H1 (cell line): Measurements from ENCODE around the gene EGFR. TPM values are rescaled to one million over a fixed set of nuclear protein-coding genes. Genes with fewer than 3 reads are reported as not detected.

Experiments
- CTCF ChIA-PET: fragments of 300-600 bp; sonication (Branson Sonifier 250); formaldehyde crosslinking; loops from one replicate; lab custom pipeline; 2021; ENCODE audit not compliant: partially characterized antibody; lab: Charles Lee
- POLR2A ChIA-PET: fragments of 300-600 bp; sonication (Branson Sonifier 250); formaldehyde crosslinking; loops from one replicate; lab custom pipeline; 2021; ENCODE audit warnings: inconsistent platforms; ENCODE audit not compliant: partially characterized antibody; lab: Charles Lee
- DNase-seq, 2 experiments: peaks; one replicate each; pipeline versions ENCODE4 v3.0.0 to v3.0.0-alpha.2; 2010 to 2022; ENCODE audit warnings: low spot score in 2 of 2, low read depth in 1 of 2, mixed read lengths in 1 of 2
- FAIRE-seq: peaks from 2 replicates; lab custom pipeline; 2011; peaks lifted over from hg19 to GRCh38; lab: Jason Lieb, UNC
- H2AFZ ChIP-seq: 2 replicates; pipeline ENCODE4 v1.8.1; 2012; ENCODE audit warnings: low read length, inconsistent platforms
- H2AK5ac ChIP-seq: 2 replicates; pipeline ENCODE4 v1.6.1; 2013; ENCODE audit warnings: low read depth, low read length
- H2BK120ac ChIP-seq: replicated peaks from 2 replicates; pipeline ENCODE3; 2013; ENCODE audit warnings: low read depth, low read length, inconsistent platforms
- H2BK12ac ChIP-seq: 2 replicates; pipeline ENCODE4 v1.6.1; 2013; ENCODE audit warnings: low read depth, low read length
- H2BK15ac ChIP-seq: 2 replicates; pipeline ENCODE4 v1.6.1; 2013; ENCODE audit warnings: low read length
- H2BK20ac ChIP-seq: 2 replicates; pipeline ENCODE4 v1.6.1; 2013; ENCODE audit warnings: low read length
- H2BK5ac ChIP-seq: 2 replicates; pipeline ENCODE4 v1.6.1; 2013; ENCODE audit warnings: low read depth, low read length
- H3K14ac ChIP-seq: 2 replicates; pipeline ENCODE4 v1.6.1; 2013; ENCODE audit warnings: inconsistent platforms; ENCODE audit not compliant: insufficient read length
- H3K18ac ChIP-seq: 2 replicates; pipeline ENCODE4 v1.6.1; 2013; ENCODE audit warnings: low read length; ENCODE audit errors: extremely low read depth
- H3K23ac ChIP-seq: 2 replicates; pipeline ENCODE4 v1.6.1; 2013; ENCODE audit warnings: inconsistent platforms; ENCODE audit not compliant: insufficient read length
- H3K23me2 ChIP-seq: 2 replicates; pipeline ENCODE4 v1.6.1; 2013; ENCODE audit warnings: low read depth, low read length
- H3K27ac ChIP-seq: 2 replicates; pipeline ENCODE4 v1.6.1; 2011; ENCODE audit warnings: low read depth, low read length, inconsistent platforms
- H3K27me3 ChIP-seq, 4 experiments: replicated peaks in 1 of 4; 1 replicate in 1 of 4; 2 replicates in 3 of 4; pipeline versions ENCODE4 v1.6.1 to v1.8.1; 2011 to 2013; ENCODE audit warnings: low read length in 3 of 4, mild to moderate bottlenecking in 3 of 4, inconsistent platforms in 2 of 4, mixed read lengths in 2 of 4, moderate library complexity in 1 of 4; ENCODE audit not compliant: control insufficient read depth in 3 of 4, insufficient read depth in 3 of 4; ENCODE audit errors: extremely low read depth in 1 of 4
- H3K36me3 ChIP-seq, 4 experiments: 2 replicates each; pipeline versions ENCODE4 v1.6.1 to v1.8.1; 2011 to 2013; ENCODE audit warnings: mild to moderate bottlenecking in 4 of 4, low read length in 3 of 4, moderate library complexity in 2 of 4, control low read depth in 1 of 4, inconsistent platforms in 1 of 4; ENCODE audit not compliant: insufficient read depth in 4 of 4, control insufficient read depth in 2 of 4
- H3K4ac ChIP-seq: replicated peaks from 2 replicates; pipeline ENCODE3; 2013; ENCODE audit warnings: low read length, low read depth, mixed read lengths, inconsistent platforms; ENCODE audit not compliant: insufficient read length
- H3K4me1 ChIP-seq, 4 experiments: replicated peaks in 1 of 4; 1 replicate in 1 of 4; 2 replicates in 3 of 4; pipeline versions ENCODE4 v1.6.1 to v1.8.1; 2011 to 2013; ENCODE audit warnings: low read length in 3 of 4, inconsistent platforms in 2 of 4, mixed read lengths in 1 of 4; ENCODE audit not compliant: insufficient read depth in 4 of 4, control insufficient read depth in 3 of 4
- H3K4me2 ChIP-seq, 2 experiments: 2 replicates each; pipeline versions ENCODE4 v1.6.1 to v1.8.1; 2011 to 2013; ENCODE audit warnings: low read depth in 2 of 2, low read length in 2 of 2, control low read depth in 1 of 2, inconsistent platforms in 1 of 2, mild to moderate bottlenecking in 1 of 2; ENCODE audit not compliant: insufficient read depth in 1 of 2
- H3K4me3 ChIP-seq, 4 experiments: fragments of 200-600, 300-600 bp in 1 of 4; sonication (generic), shearing (Covaris generic), sonication (Bioruptor Twin) in 1 of 4; 2 replicates each; pipeline versions ENCODE4 v1.5.1 to v1.8.1; 2011 to 2016; ENCODE audit warnings: low read length in 4 of 4, low read depth in 3 of 4, control low read depth in 2 of 4, inconsistent platforms in 2 of 4, mild to moderate bottlenecking in 2 of 4, mixed read lengths in 1 of 4, moderate library complexity in 1 of 4; ENCODE audit not compliant: insufficient read depth in 2 of 4; ENCODE audit errors: extremely low read depth in 1 of 4
- H3K56ac ChIP-seq: replicated peaks from 2 replicates; pipeline ENCODE3; 2013; ENCODE audit warnings: low read depth, mild to moderate bottlenecking, mixed read lengths, low read length, inconsistent platforms; ENCODE audit not compliant: insufficient read length
- H3K79me1 ChIP-seq: 2 replicates; pipeline ENCODE4 v1.6.1; 2013; ENCODE audit warnings: low read depth, low read length, control low read depth
- H3K79me2 ChIP-seq, 2 experiments: 2 replicates each; pipeline versions ENCODE4 v1.6.1 to v1.8.1; 2012 to 2013; ENCODE audit warnings: low read length in 2 of 2, mild to moderate bottlenecking in 2 of 2, inconsistent platforms in 1 of 2; ENCODE audit not compliant: insufficient read depth in 2 of 2, control insufficient read depth in 1 of 2
- H3K9ac ChIP-seq, 4 experiments: replicated peaks in 1 of 4; 1 replicate in 1 of 4; 2 replicates in 3 of 4; pipeline versions ENCODE4 v1.6.1 to v1.8.1; 2011 to 2013; ENCODE audit warnings: low read depth in 3 of 4, low read length in 3 of 4, control low read depth in 2 of 4, mild to moderate bottlenecking in 2 of 4, moderate library complexity in 2 of 4, inconsistent platforms in 1 of 4; ENCODE audit errors: extremely low read depth in 1 of 4
- H3K9me3 ChIP-seq, 2 experiments: 2 replicates each; pipeline versions ENCODE4 v1.6.1 to v1.8.1; 2012 to 2013; ENCODE audit warnings: mild to moderate bottlenecking in 2 of 2, moderate library complexity in 2 of 2, control low read depth in 1 of 2, inconsistent platforms in 1 of 2, low read depth in 1 of 2, low read length in 1 of 2, mixed read lengths in 1 of 2; ENCODE audit not compliant: insufficient read depth in 2 of 2
- H4K20me1 ChIP-seq, 2 experiments: replicated peaks in 1 of 2; 2 replicates each; pipeline versions ENCODE3 to v1.8.1; 2011 to 2013; ENCODE audit warnings: inconsistent platforms in 2 of 2, low read length in 2 of 2, mild to moderate bottlenecking in 1 of 2; ENCODE audit not compliant: insufficient read depth in 2 of 2, control insufficient read depth in 1 of 2
- H4K5ac ChIP-seq: 2 replicates; pipeline ENCODE4 v1.6.1; 2013; ENCODE audit warnings: low read length, low read depth, mixed read lengths, inconsistent platforms; ENCODE audit not compliant: insufficient read length
- H4K8ac ChIP-seq: 2 replicates; pipeline ENCODE4 v1.8.0; 2013; ENCODE audit warnings: mild to moderate bottlenecking, moderate library complexity, low read length, inconsistent platforms; ENCODE audit not compliant: insufficient read depth; ENCODE audit errors: extremely low read depth
- H4K91ac ChIP-seq: replicated peaks from 2 replicates; pipeline ENCODE3; 2013; ENCODE audit warnings: low read length, mixed read lengths, inconsistent platforms; ENCODE audit not compliant: insufficient read length
- ASH2L ChIP-seq: fragments of 200-600, 300-600 bp; sonication (generic); IDR thresholded peaks from one replicate; pipeline ENCODE4 v1.7.1; 2017; ENCODE audit warnings: low read length
- CBX8 ChIP-seq: fragments of 300-800, 300-1000 bp; sonication (generic); IDR thresholded peaks from 2 replicates; pipeline ENCODE4 v1.7.1; 2016; ENCODE audit warnings: low read depth, low read length, borderline replicate concordance
- GTF2F1 ChIP-seq: IDR thresholded peaks from 2 replicates; pipeline ENCODE4 v1.6.1; 2012; ENCODE audit warnings: low read depth, low read length, improper control_type of control experiment, borderline replicate concordance
- HDAC6 ChIP-seq: IDR thresholded peaks from one replicate; pipeline ENCODE4 v1.7.1; 2012; ENCODE audit warnings: low read depth, mild to moderate bottlenecking, inconsistent platforms, low read length, moderate library complexity
- KDM1A ChIP-seq: fragments of 200-600, 300-600 bp; sonication (generic); IDR thresholded peaks from 2 replicates; pipeline ENCODE4 v1.7.1; 2016; ENCODE audit warnings: mild to moderate bottlenecking, low read length, borderline replicate concordance
- POLR2AphosphoS5 ChIP-seq: IDR thresholded peaks from 2 replicates; pipeline ENCODE4 v1.6.1; 2011; ENCODE audit warnings: low read depth, low read length
- SAP30 ChIP-seq: fragments of 300-600 bp; sonication (generic); IDR thresholded peaks from 2 replicates; pipeline ENCODE4 v1.7.1; 2012; ENCODE audit warnings: low read length, moderate library complexity, mild to moderate bottlenecking, inconsistent platforms; ENCODE audit not compliant: insufficient read depth, insufficient replicate concordance
- SP1 ChIP-seq: IDR thresholded peaks from 2 replicates; pipeline ENCODE4 v1.6.1; 2011; ENCODE audit warnings: low read depth, low read length
- WGBS, 2 experiments: shearing (Covaris generic) in 1 of 2; methylation state at CpG; one replicate each; pipeline versions ENCODE4 v1.1.6 to v1.1.7; 2013 to 2015; ENCODE audit warnings: low lambda C conversion rate in 2 of 2, mixed read lengths in 2 of 2, inconsistent platforms in 1 of 2, low coverage in 1 of 2, missing lambda C conversion rate in 1 of 2; ENCODE audit not compliant: insufficient replicate concordance in 2 of 2, insufficient coverage in 1 of 2, insufficient read length in 1 of 2; ENCODE audit errors: extremely low coverage in 1 of 2, missing lambda C conversion rate in 1 of 2; 5-methylcytosine and 5-hydroxymethylcytosine counted together
- polyA plus RNA-seq, 7 experiments: library from polyadenylated mRNA; depleted of rRNA in 3 of 7; stranded (reverse) in 5 of 7; unstranded in 2 of 7; fragments of >200 nt in 5 of 7; fragments of 200-250 nt in 2 of 7; gene quantifications; 1 replicate in 5 of 7; 2 replicates in 1 of 7; 4 replicates in 1 of 7; pipeline versions ENCODE4 v1.2.1 to v1.2.3, GENCODE V29; 2011 to 2013; ENCODE audit warnings: missing spikeins in 2 of 7, mixed read lengths in 2 of 7
- total RNA-seq: library from RNA; stranded (reverse); fragmentation: NEBNext Ultra II Directional; extraction: Animal tissue kit (Norgen Biotek cat#: 25700); gene quantifications from 2 replicates; pipeline ENCODE4 v1.2.1, GENCODE V29; 2021
- TF ChIP-seq, protein P1 (sequence below), 3 experiments: IDR thresholded peaks; 1 replicate in 2 of 3; 2 replicates in 1 of 3; pipeline versions ENCODE4 v1.5.1 to v1.6.1; 2011; ENCODE audit warnings: low read length in 3 of 3, mild to moderate bottlenecking in 3 of 3, inconsistent platforms in 2 of 3, low read depth in 1 of 3, moderate library complexity in 1 of 3; ENCODE audit not compliant: insufficient read depth in 1 of 3; ENCODE audit errors: control extremely low read depth in 1 of 3

Gene EGFR
- total and polyA plus RNA-seq, 2 of the 8 experiments (the other 6 are each of a cell fraction or from before 2014, with no cell fraction given): 1.9 to 5.8 TPM

GRCh38 chr7:55156919-55157763, 138.3 kb downstream of the EGFR start:
- 82% methylated on average over 25 of the region's 30 CpGs; no CpG with 5 or more reads in 1 of the 2 experiments for WGBS, 2 experiments
- no peak for FAIRE-seq
- Histone ChIP-seq H3K23ac (no peak overlapping the region), H4K20me1 (no peaks in the 10 kb centered on the region), H2BK15ac (no peak overlapping the region), H3K4ac (no peak overlapping the region), H2BK120ac (no peak overlapping the region), H3K18ac (no peak overlapping the region; the same call in 1 of the 2 replicates), H2BK20ac (no peak overlapping the region), H3K27me3 (no peaks in the 10 kb centered on the region), H3K4me1 (no peaks in the 10 kb centered on the region; a peak in 1 of 7 replicates), H3K79me2 (no peaks in the 10 kb centered on the region), H3K4me3 (no peak overlapping the region), H2BK5ac (no peak overlapping the region), H3K36me3 (no peaks in the 10 kb centered on the region), H4K8ac (peak overlapping the region; percentile 57; the same call in 1 of the 2 replicates), H3K14ac (no peak overlapping the region), H3K27ac (no peak overlapping the region), H2AK5ac (no peak overlapping the region), H3K9me3 (no peaks in the 10 kb centered on the region), H3K9ac (no peak overlapping the region), H4K5ac (no peak overlapping the region), H4K91ac (no peak overlapping the region), H3K4me2 (no peak overlapping the region), H2BK12ac (no peak overlapping the region), H3K23me2 (no peaks in the 10 kb centered on the region), H3K56ac (peak overlapping the region; percentile 18), H3K79me1 (no peaks in the 10 kb centered on the region), H2AFZ (no peak overlapping the region)
- ChIA-PET POLR2A (no interaction called here), CTCF (interaction anchor here (0.7 to 3.2 kb wide), 7 partner anchors 9 to 98 kb away, joined by 3 to 15 read pairs (median 4); no protein-coding TSS in a partner anchor)
- no peak for DNase-seq
- no peak for TF ChIP-seq CBX8
- TF ChIP-seq ASH2L: no peak
- TF ChIP-seq KDM1A: no peak
- no peak for TF ChIP-seq GTF2F1
- TF ChIP-seq POLR2AphosphoS5: no peak
- no peak for TF ChIP-seq SAP30
- no peak for TF ChIP-seq SP1
- TF ChIP-seq HDAC6: no peak
- TF ChIP-seq, protein P1, sequence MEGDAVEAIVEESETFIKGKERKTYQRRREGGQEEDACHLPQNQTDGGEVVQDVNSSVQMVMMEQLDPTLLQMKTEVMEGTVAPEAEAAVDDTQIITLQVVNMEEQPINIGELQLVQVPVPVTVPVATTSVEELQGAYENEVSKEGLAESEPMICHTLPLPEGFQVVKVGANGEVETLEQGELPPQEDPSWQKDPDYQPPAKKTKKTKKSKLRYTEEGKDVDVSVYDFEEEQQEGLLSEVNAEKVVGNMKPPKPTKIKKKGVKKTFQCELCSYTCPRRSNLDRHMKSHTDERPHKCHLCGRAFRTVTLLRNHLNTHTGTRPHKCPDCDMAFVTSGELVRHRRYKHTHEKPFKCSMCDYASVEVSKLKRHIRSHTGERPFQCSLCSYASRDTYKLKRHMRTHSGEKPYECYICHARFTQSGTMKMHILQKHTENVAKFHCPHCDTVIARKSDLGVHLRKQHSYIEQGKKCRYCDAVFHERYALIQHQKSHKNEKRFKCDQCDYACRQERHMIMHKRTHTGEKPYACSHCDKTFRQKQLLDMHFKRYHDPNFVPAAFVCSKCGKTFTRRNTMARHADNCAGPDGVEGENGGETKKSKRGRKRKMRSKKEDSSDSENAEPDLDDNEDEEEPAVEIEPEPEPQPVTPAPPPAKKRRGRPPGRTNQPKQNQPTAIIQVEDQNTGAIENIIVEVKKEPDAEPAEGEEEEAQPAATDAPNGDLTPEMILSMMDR (IDR thresholded peaks at IDR 0.05; ENCODE audit: control extremely low read depth in 1 of 3, insufficient read depth in 1 of 3, low read depth in 1 of 3, low read length in 3 of 3): no peak
